Measurements from ENCODE around the gene ERGIC2. TPM values are rescaled to one million over a fixed set of nuclear protein-coding genes. Genes with fewer than 3 reads are reported as not detected.

ERGIC2 gene
- total and polyA plus RNA-seq, 2 of the 13 experiments (the other 11 are each of a cell fraction or from before 2014, with no cell fraction given) = 32.6 to 73.5 TPM

DNA sequence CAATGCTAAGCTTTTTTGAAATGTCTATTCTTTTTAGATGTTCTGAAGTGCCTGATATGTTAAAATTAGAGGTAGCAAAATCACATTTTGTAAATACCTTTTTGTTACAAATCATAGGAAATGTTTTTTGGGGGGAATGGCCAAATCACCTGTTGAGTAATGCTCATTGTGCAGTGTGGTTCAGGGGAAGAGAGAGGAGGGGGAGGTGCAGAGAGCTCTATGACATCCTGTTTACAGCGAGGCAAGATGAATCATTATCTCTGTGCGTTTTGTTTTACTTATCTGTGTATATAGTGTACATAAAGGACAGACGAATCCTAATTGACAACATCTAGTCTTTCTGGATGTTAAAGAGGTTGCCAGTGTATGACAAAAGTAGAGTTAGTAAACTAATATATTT, 9.4 kb upstream of the ERGIC2 start (continued):
- TF ChIP-seq HOMEZ (CRISPR knock-in tag; IDR thresholded peaks at IDR 0.05; ENCODE audit: low read depth) = peak; percentile 25; the same call in 1 of the 2 replicates
- 0 out of 2 replicates have a peak, but pooled peaks have one; percentile 32 for TF ChIP-seq SAP130 (CRISPR knock-in tag; IDR thresholded peaks at IDR 0.05; ENCODE audit: low read depth)
- TF ChIP-seq, protein P1, sequence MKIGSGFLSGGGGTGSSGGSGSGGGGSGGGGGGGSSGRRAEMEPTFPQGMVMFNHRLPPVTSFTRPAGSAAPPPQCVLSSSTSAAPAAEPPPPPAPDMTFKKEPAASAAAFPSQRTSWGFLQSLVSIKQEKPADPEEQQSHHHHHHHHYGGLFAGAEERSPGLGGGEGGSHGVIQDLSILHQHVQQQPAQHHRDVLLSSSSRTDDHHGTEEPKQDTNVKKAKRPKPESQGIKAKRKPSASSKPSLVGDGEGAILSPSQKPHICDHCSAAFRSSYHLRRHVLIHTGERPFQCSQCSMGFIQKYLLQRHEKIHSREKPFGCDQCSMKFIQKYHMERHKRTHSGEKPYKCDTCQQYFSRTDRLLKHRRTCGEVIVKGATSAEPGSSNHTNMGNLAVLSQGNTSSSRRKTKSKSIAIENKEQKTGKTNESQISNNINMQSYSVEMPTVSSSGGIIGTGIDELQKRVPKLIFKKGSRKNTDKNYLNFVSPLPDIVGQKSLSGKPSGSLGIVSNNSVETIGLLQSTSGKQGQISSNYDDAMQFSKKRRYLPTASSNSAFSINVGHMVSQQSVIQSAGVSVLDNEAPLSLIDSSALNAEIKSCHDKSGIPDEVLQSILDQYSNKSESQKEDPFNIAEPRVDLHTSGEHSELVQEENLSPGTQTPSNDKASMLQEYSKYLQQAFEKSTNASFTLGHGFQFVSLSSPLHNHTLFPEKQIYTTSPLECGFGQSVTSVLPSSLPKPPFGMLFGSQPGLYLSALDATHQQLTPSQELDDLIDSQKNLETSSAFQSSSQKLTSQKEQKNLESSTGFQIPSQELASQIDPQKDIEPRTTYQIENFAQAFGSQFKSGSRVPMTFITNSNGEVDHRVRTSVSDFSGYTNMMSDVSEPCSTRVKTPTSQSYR (CRISPR knock-in tag; IDR thresholded peaks at IDR 0.05; ENCODE audit: borderline replicate concordance) = peak; percentile 80; the same call in 1 of the 2 replicates
- TF ChIP-seq FOXA3 (CRISPR knock-in tag; IDR thresholded peaks at IDR 0.05) = peak; percentile 55
- TF ChIP-seq FOXK1 (CRISPR knock-in tag; IDR thresholded peaks at IDR 0.05; ENCODE audit: borderline replicate concordance, low read depth) = peak; percentile 20; the same call in 1 of the 2 replicates

DNA sequence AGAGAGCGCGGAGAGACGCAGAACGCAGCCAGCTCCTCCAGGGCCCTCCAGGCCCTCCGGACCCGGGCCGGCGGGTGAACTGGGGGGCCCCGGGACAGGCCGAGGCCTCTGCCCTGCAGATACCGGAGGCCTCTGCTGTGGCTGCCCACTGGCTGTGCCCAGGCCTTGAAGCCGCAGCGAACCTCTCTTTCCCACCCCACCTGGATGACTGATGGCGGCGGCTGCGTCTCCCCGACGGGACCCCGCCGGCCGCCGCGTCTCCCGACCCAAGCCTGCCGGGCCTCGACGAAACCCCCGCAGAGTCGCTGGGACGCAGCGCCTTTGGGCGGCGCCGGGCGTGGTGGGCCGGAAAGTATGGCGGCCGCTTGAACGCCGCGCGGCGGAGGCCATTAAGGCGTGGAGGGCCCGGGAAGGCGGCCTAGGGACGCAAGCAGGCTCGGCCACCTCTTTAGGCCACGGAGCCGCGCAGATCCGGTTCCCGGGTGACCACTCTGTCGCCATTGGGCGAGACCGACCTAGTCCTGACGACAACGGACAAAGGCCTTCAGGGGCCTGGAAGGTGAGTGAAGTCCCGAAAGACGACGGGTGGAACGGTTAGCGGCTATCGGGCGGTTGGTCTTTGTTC, 8.4 kb upstream of the ERGIC2 start:
- Histone ChIP-seq H3K9me3 (ENCODE audit: low read length) (no peaks in the 10 kb centered on the region), H3K36me3 (replicated peaks in 1 of 2; ENCODE audit: control insufficient read depth in 1 of 2, insufficient read depth in 2 of 2, low read length in 2 of 2) (no peaks in the 10 kb centered on the region), H2AFZ (ENCODE audit: low read length) (no peak overlapping the region), H3K9ac (ENCODE audit: insufficient read depth, low read depth, low read length) (no peak overlapping the region), H3K27ac (ENCODE audit: extremely low read length, insufficient read depth, low read length) (no peak overlapping the region), H3K4me2 (ENCODE audit: low read depth, low read length) (no peak overlapping the region), H3K4me3 (replicated peaks in 1 of 3; ENCODE audit: insufficient read depth in 1 of 3, low read depth in 2 of 3, low read length in 3 of 3) (no peak overlapping the region), H4K20me1 (ENCODE audit: insufficient read depth, low read length) (no peaks in the 10 kb centered on the region), H3K4me1 (ENCODE audit: insufficient read depth, low read length) (peaks cover 14% of the 10 kb centered on the region; the same call in 1 of the 2 replicates), H3K79me2 (ENCODE audit: insufficient read depth, low read length) (no peaks in the 10 kb centered on the region), H3K27me3 (ENCODE audit: control insufficient read depth in 1 of 2, insufficient read depth in 2 of 2, low read length in 2 of 2) (no peaks in the 10 kb centered on the region)
- no peak for ATAC-seq
- in situ Hi-C loops (cut with HindIII; ENCODE audit: extremely low pct_ligation_motif_present, low pct_unique_long_range_greater_than_20kb) = no loop called here
- CTCF ChIA-PET (ENCODE audit: low intra/inter-chr PET ratio, low total read pairs) = no interaction called here
- POLR2A ChIA-PET = no interaction called here
- no TSS peak for BruUV-seq (replicated peaks)
- DNase-seq (ENCODE audit: low spot score) = no peak
- 91% methylated on average over 60 of the region's 65 CpGs for WGBS (ENCODE audit: low lambda C conversion rate)
- intact Hi-C loops (cut with micrococcal nuclease; ENCODE audit: unreplicated experiment) = no loop called here
- no peak for FAIRE-seq
- TF ChIP-seq, protein P2, sequence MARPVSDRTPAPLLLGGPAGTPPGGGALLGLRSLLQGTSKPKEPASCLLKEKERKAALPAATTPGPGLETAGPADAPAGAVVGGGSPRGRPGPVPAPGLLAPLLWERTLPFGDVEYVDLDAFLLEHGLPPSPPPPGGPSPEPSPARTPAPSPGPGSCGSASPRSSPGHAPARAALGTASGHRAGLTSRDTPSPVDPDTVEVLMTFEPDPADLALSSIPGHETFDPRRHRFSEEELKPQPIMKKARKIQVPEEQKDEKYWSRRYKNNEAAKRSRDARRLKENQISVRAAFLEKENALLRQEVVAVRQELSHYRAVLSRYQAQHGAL (CRISPR knock-in tag; IDR thresholded peaks at IDR 0.05; ENCODE audit: not compliant biosample characterization) = no peak
- TF ChIP-seq, protein P3, sequence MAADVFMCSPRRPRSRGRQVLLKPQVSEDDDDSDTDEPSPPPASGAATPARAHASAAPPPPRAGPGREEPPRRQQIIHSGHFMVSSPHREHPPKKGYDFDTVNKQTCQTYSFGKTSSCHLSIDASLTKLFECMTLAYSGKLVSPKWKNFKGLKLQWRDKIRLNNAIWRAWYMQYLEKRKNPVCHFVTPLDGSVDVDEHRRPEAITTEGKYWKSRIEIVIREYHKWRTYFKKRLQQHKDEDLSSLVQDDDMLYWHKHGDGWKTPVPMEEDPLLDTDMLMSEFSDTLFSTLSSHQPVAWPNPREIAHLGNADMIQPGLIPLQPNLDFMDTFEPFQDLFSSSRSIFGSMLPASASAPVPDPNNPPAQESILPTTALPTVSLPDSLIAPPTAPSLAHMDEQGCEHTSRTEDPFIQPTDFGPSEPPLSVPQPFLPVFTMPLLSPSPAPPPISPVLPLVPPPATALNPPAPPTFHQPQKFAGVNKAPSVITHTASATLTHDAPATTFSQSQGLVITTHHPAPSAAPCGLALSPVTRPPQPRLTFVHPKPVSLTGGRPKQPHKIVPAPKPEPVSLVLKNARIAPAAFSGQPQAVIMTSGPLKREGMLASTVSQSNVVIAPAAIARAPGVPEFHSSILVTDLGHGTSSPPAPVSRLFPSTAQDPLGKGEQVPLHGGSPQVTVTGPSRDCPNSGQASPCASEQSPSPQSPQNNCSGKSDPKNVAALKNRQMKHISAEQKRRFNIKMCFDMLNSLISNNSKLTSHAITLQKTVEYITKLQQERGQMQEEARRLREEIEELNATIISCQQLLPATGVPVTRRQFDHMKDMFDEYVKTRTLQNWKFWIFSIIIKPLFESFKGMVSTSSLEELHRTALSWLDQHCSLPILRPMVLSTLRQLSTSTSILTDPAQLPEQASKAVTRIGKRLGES (CRISPR knock-in tag; IDR thresholded peaks at IDR 0.05; ENCODE audit: borderline replicate concordance) = no peak
- no peak for TF ChIP-seq AKNA (CRISPR knock-in tag; IDR thresholded peaks at IDR 0.05; ENCODE audit: borderline replicate concordance)

Data from HepG2 (cell line).